Esophagus muscularis mucosa (tissue), 4 donors: ENCODE data around the gene DIP2C. TPM values are rescaled to one million over a fixed set of nuclear protein-coding genes. Genes with fewer than 3 reads are reported as not detected.

Source experiments
- DNase-seq: peaks from one replicate; pipeline ENCODE4 v3.0.0-alpha.2; 2017; ENCODE audit errors: extremely low spot score
- H3K27ac ChIP-seq, 4 donors: fragments of 200-600 bp; sonication (generic); replicated peaks in 1 of 4; 1 replicate in 3 of 4; 2 replicates in 1 of 4; pipeline ENCODE4 v1.5.1; 2016 to 2019; ENCODE audit warnings: mild to moderate bottlenecking in 1 of 4
- H3K27me3 ChIP-seq, 4 donors: fragments of 200-600 bp; sonication (generic); one replicate each; pipeline versions ENCODE4 v1.5.1 to v1.6.0; 2016 to 2019
- H3K36me3 ChIP-seq, 4 donors: fragments of 200-600 bp; sonication (generic); one replicate each; pipeline ENCODE4 v1.5.1; 2016 to 2019
- H3K4me1 ChIP-seq, 4 donors: fragments of 200-600 bp; sonication (generic); one replicate each; pipeline ENCODE4 v1.5.1; 2016 to 2019
- H3K4me3 ChIP-seq, 4 donors: fragments of 200-600 bp; sonication (generic); 1 replicate in 2 of 4; 2 replicates in 2 of 4; pipeline ENCODE4 v1.5.1; 2016 to 2019; ENCODE audit warnings: mild to moderate bottlenecking in 4 of 4, moderate library complexity in 1 of 4
- H3K9me3 ChIP-seq, 4 donors: fragments of 200-600 bp; sonication (generic); 1 replicate in 3 of 4; 2 replicates in 1 of 4; pipeline ENCODE4 v1.5.1; 2016 to 2019
- EP300 ChIP-seq: sonication (generic); formaldehyde crosslinking; IDR thresholded peaks from one replicate; pipeline ENCODE4 v1.6.1; 2017; ENCODE audit warnings: antibody characterized with exemption
- POLR2A ChIP-seq: fragments of 450-650 bp; IDR thresholded peaks from one replicate; pipeline ENCODE4 v1.6.1; 2017; ENCODE audit warnings: antibody characterized with exemption, moderate library complexity, mild to moderate bottlenecking, low read depth
- POLR2AphosphoS5 ChIP-seq, 2 donors: sonication (generic); formaldehyde crosslinking; IDR thresholded peaks; one replicate each; pipeline ENCODE4 v1.6.1; 2017; ENCODE audit warnings: antibody characterized with exemption in 2 of 2
- whole genome bisulfite sequencing: methylation state at CpG from one replicate; pipeline ENCODE4 v1.1.5; 2018; 5-methylcytosine and 5-hydroxymethylcytosine counted together
- intact Hi-C: fragments of 100-400 bp; cut with DNase I; formaldehyde crosslinking; loops from one replicate; pipeline ENCODE4 v1.15.1; 2023
- total RNA-seq, 4 donors: library from RNA; depleted of rRNA; stranded (reverse); fragments of >200 nt; gene quantifications; one replicate each; pipeline versions ENCODE4 v1.1.0 to v1.2.1, GENCODE V29; 2016
- TF ChIP-seq, protein P1 (sequence below), 3 experiments: fragments of 200-600 bp in 2 of 3; fragments of 450-650 bp in 1 of 3; sonication (generic) in 2 of 3; IDR thresholded peaks; one replicate each; pipeline ENCODE4 v1.5.1; 2017 to 2019; ENCODE audit warnings: antibody characterized with exemption in 3 of 3, mild to moderate bottlenecking in 2 of 3, moderate library complexity in 1 of 3

Gene DIP2C
- total RNA-seq, 4 donors from 2014 or later, result 38.6 to 66.4 (median 55.7) TPM

GRCh38 chr10:541041-541440, 148.4 kb downstream of the DIP2C start:
- no peak for DNase-seq

DNA sequence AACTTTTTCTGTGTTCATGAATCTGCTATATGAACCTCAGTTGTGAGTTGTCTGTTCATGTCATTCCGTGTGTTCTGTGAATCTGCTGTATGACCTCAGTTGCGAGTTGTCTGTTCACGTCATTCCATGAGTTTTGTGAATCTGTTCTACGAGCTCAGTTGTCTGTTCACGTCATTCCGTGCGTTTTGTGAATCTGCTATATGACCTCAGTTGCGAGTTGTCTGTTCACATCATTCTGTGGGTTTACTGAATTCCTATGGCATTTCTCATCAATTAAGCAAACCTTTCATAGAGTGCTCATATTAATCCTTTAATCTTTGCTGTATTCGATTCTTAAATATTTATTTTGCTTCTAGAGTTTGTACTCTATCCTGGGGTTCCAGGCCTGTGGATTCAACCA, 150.6 kb downstream of the DIP2C start:
- Histone ChIP-seq H3K4me1 (peaks cover 10 to 54% (median 33%) of the 10 kb centered on the region in 4 donors), H3K4me3 (no peak overlapping the region), H3K27me3 (no peaks in the 10 kb centered on the region), H3K27ac (no peak overlapping the region), H3K9me3 (no peaks in the 10 kb centered on the region), H3K36me3 (no peaks in the 10 kb centered on the region)
- no peak for DNase-seq
- intact Hi-C loops, result no loop called here
- WGBS, result 87% methylated on average over 9 of the region's 9 CpGs
- TF ChIP-seq EP300 (no peak), POLR2AphosphoS5 (IDR thresholded peaks at IDR 0.05) (no peak), POLR2A (no peak)
- TF ChIP-seq, protein P1, sequence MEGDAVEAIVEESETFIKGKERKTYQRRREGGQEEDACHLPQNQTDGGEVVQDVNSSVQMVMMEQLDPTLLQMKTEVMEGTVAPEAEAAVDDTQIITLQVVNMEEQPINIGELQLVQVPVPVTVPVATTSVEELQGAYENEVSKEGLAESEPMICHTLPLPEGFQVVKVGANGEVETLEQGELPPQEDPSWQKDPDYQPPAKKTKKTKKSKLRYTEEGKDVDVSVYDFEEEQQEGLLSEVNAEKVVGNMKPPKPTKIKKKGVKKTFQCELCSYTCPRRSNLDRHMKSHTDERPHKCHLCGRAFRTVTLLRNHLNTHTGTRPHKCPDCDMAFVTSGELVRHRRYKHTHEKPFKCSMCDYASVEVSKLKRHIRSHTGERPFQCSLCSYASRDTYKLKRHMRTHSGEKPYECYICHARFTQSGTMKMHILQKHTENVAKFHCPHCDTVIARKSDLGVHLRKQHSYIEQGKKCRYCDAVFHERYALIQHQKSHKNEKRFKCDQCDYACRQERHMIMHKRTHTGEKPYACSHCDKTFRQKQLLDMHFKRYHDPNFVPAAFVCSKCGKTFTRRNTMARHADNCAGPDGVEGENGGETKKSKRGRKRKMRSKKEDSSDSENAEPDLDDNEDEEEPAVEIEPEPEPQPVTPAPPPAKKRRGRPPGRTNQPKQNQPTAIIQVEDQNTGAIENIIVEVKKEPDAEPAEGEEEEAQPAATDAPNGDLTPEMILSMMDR (IDR thresholded peaks at IDR 0.05), result no peak

More at GRCh38 chr10:541041-541440, 148.4 kb downstream of the DIP2C start:
- Histone ChIP-seq H3K9me3 (no peaks in the 10 kb centered on the region), H3K4me3 (no peak overlapping the region), H3K27ac (no peak overlapping the region), H3K27me3 (no peaks in the 10 kb centered on the region), H3K4me1 (peaks cover 10 to 36% (median 28%) of the 10 kb centered on the region in 4 donors), H3K36me3 (no peaks in the 10 kb centered on the region)
- TF ChIP-seq POLR2AphosphoS5 (IDR thresholded peaks at IDR 0.05), result no peak
- no peak for TF ChIP-seq POLR2A
- TF ChIP-seq, protein P1 (IDR thresholded peaks at IDR 0.05), result no peak
- TF ChIP-seq EP300, result no peak
- 90% methylated on average over 8 of the region's 13 CpGs for WGBS
- intact Hi-C loops, result no loop called here

GRCh38 chr10:536935-537334, 152.5 kb downstream of the DIP2C start:
- no peak for TF ChIP-seq POLR2AphosphoS5 (IDR thresholded peaks at IDR 0.05)
- TF ChIP-seq EP300, result no peak
- TF ChIP-seq POLR2A, result no peak
- TF ChIP-seq, protein P1 (IDR thresholded peaks at IDR 0.05), result no peak
- H3K27me3 ChIP-seq, result no peaks in the 10 kb centered on the region
- WGBS, result 85% methylated on average over 5 of the region's 5 CpGs
- DNase-seq, result no peak
- no peaks in the 10 kb centered on the region for H3K9me3 ChIP-seq
- intact Hi-C loops, result no loop called here
- H3K4me1 ChIP-seq, result peaks cover 4 to 51% (median 27%) of the 10 kb centered on the region in 4 donors
- no peaks in the 10 kb centered on the region for H3K36me3 ChIP-seq
- no peak overlapping the region for H3K27ac ChIP-seq
- no peak overlapping the region for H3K4me3 ChIP-seq

GRCh38 chr10:536371-536925, 153.0 kb downstream of the DIP2C start:
- DNase-seq, result no peak
- intact Hi-C loops, result no loop called here
- H3K4me3 ChIP-seq, result no peak overlapping the region
- no peaks in the 10 kb centered on the region for H3K27me3 ChIP-seq
- no peaks in the 10 kb centered on the region for H3K9me3 ChIP-seq
- peaks cover 0 to 46% (median 22%) of the 10 kb centered on the region in 4 donors for H3K4me1 ChIP-seq
- no peak for TF ChIP-seq POLR2A
- TF ChIP-seq EP300, result no peak
- TF ChIP-seq POLR2AphosphoS5 (IDR thresholded peaks at IDR 0.05), result no peak
- TF ChIP-seq, protein P1 (IDR thresholded peaks at IDR 0.05), result no peak
- 80% methylated on average over 9 of the region's 9 CpGs for WGBS
- H3K27ac ChIP-seq, result no peak overlapping the region
- H3K36me3 ChIP-seq, result no peaks in the 10 kb centered on the region

DNA sequence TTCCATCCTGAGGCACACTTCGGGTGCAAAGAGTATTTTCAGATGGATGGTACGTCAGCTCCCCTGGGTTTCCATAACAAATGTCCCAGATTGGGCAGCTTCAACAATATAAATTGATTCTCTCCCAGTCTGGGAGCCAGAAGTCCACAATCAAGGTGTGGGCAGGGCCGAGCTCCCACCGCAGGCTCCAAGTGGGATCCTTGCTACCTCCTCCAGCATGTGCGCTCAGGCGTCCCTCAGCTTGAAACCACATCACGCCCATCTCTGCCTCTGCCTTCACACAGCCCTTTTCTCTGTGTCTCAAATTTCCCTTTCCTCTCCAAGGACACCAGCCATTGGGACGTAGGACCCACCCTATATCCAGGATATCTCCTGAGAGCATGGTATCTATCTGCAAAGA, 153.5 kb downstream of the DIP2C start:
- DNase-seq, result no peak
- H3K27me3 ChIP-seq, result no peaks in the 10 kb centered on the region
- H3K36me3 ChIP-seq, result no peaks in the 10 kb centered on the region
- H3K4me1 ChIP-seq, result peaks cover 0 to 47% (median 21%) of the 10 kb centered on the region in 4 donors
- TF ChIP-seq POLR2A (no peak), EP300 (no peak), POLR2AphosphoS5 (IDR thresholded peaks at IDR 0.05) (no peak)
- TF ChIP-seq, protein P1 (IDR thresholded peaks at IDR 0.05), result no peak
- intact Hi-C loops, result no loop called here
- no peak overlapping the region for H3K4me3 ChIP-seq
- no peak overlapping the region for H3K27ac ChIP-seq
- 93% methylated on average over 8 of the region's 8 CpGs for WGBS
- no peaks in the 10 kb centered on the region for H3K9me3 ChIP-seq
